Endodermal cell (in vitro differentiated cells): ENCODE data around the gene DYNLT2B. TPM values are rescaled to one million over a fixed set of nuclear protein-coding genes. Genes with fewer than 3 reads are reported as not detected.
"Not testable (repeated sequence)": the region's sequence is repeated elsewhere in the genome, so short reads cannot be mapped to it uniquely, and the experiment has no call there.

Source experiments
- DNase-seq: peaks from one replicate; pipeline ENCODE4 v3.0.0-alpha.2; 2017
- H3K27ac ChIP-seq: 2 replicates; pipeline ENCODE4 v1.5.1; 2013; ENCODE audit warnings: mild to moderate bottlenecking, low read depth, low read length, moderate library complexity
- H3K27me3 ChIP-seq: 2 replicates; pipeline ENCODE4 v1.6.1; 2013; ENCODE audit warnings: mild to moderate bottlenecking, low read length, moderate library complexity; ENCODE audit not compliant: insufficient read depth, control insufficient read depth, poor library complexity, severe bottlenecking
- H3K36me3 ChIP-seq: 2 replicates; pipeline ENCODE4 v1.7.0; 2013; ENCODE audit warnings: mild to moderate bottlenecking, low read length, moderate library complexity; ENCODE audit not compliant: control insufficient read depth, insufficient read depth
- H3K4me1 ChIP-seq: one replicate; pipeline ENCODE4 v1.7.0; 2013; ENCODE audit warnings: low read length; ENCODE audit not compliant: control insufficient read depth, insufficient read depth
- H3K4me3 ChIP-seq: 2 replicates; pipeline ENCODE4 v1.5.1; 2013; ENCODE audit warnings: mild to moderate bottlenecking, low read length, moderate library complexity
- H3K9ac ChIP-seq: 2 replicates; pipeline ENCODE4 v1.6.1; 2013; ENCODE audit warnings: mild to moderate bottlenecking, low read length, moderate library complexity; ENCODE audit not compliant: poor library complexity, severe bottlenecking; ENCODE audit errors: extremely low read depth
- H3K9me3 ChIP-seq: 2 replicates; pipeline ENCODE4 v1.6.1; 2013; ENCODE audit warnings: mild to moderate bottlenecking, low read length, moderate library complexity; ENCODE audit not compliant: control insufficient read depth
- H3K27ac Mint-ChIP-seq: 2 replicates; pipeline ENCODE4 v1.8.0; 2020; ENCODE audit warnings: mixed read lengths
- H3K27me3 Mint-ChIP-seq: 2 replicates; pipeline ENCODE4 v1.8.0; 2021; ENCODE audit warnings: mild to moderate bottlenecking, mixed read lengths; ENCODE audit not compliant: insufficient read depth
- H3K36me3 Mint-ChIP-seq: 2 replicates; pipeline ENCODE4 v1.8.0; 2020; ENCODE audit warnings: low read depth, mixed read lengths
- H3K4me1 Mint-ChIP-seq: 2 replicates; pipeline ENCODE4 v1.8.0; 2020; ENCODE audit warnings: mixed read lengths
- H3K4me3 Mint-ChIP-seq: 2 replicates; pipeline ENCODE4 v1.8.0; 2020; ENCODE audit warnings: mild to moderate bottlenecking, moderate library complexity, mixed read lengths
- H3K9me3 Mint-ChIP-seq: 2 replicates; pipeline ENCODE4 v1.8.0; 2020; ENCODE audit warnings: mild to moderate bottlenecking, mixed read lengths
- CTCF ChIP-seq: fragments of 200-600 bp; sonication (generic); conservative IDR thresholded peaks from 2 replicates; pipeline ENCODE4 v1.5.0; 2021; ENCODE audit warnings: antibody characterized with exemption, mild to moderate bottlenecking
- WGBS, 2 experiments: methylation state at CpG; one replicate each; pipeline versions ENCODE4 v1.1.5 to v1.1.7; 2013; ENCODE audit warnings: missing lambda C conversion rate in 2 of 2, mixed read lengths in 1 of 2; ENCODE audit not compliant: insufficient coverage in 1 of 2, insufficient read length in 1 of 2; 5-methylcytosine and 5-hydroxymethylcytosine counted together
- total RNA-seq, 2 donors: library from RNA; stranded (reverse); fragmentation: NEBNext Ultra II Directional in 1 of 2; extraction: Animal tissue kit (Norgen Biotek cat#: 25700) in 1 of 2; gene quantifications; 2 replicates in 1 of 2; 3 replicates in 1 of 2; pipeline ENCODE4 v1.2.1, GENCODE V29; 2021

DYNLT2B gene
- total RNA-seq, 2 donors from 2014 or later: 22.6 to 45.5 TPM

GRCh38 chr3:196348698-196349097 is 30.7 kb upstream of the DYNLT2B start:
- H3K9me3 ChIP-seq: no peaks in the 10 kb centered on the region
- Mint-ChIP-seq H3K4me1 (no peaks in the 10 kb centered on the region), H3K36me3 (peaks cover 46% of the 10 kb centered on the region), H3K27ac (no peak overlapping the region), H3K4me3 (no peak overlapping the region), H3K9me3 (no peaks in the 10 kb centered on the region), H3K27me3 (no peaks in the 10 kb centered on the region)
- H3K4me1 ChIP-seq: no peaks in the 10 kb centered on the region
- no peak for TF ChIP-seq CTCF
- H3K27ac ChIP-seq: no peak overlapping the region
- no peak for DNase-seq
- H3K9ac ChIP-seq: no peak overlapping the region
- H3K36me3 ChIP-seq: peaks cover 33% of the 10 kb centered on the region
- no peak overlapping the region for H3K4me3 ChIP-seq
- 93 to 100% methylated on average over 2 to 3 of the region's 3 CpGs for WGBS, 2 experiments
- no peaks in the 10 kb centered on the region for H3K27me3 ChIP-seq

- H3K27ac Mint-ChIP-seq: no peak overlapping the region
- Histone ChIP-seq H3K4me1 (no peaks in the 10 kb centered on the region), H3K9me3 (no peaks in the 10 kb centered on the region), H3K27ac (no peak overlapping the region), H3K9ac (no peak overlapping the region), H3K36me3 (peaks cover 15% of the 10 kb centered on the region), H3K4me3 (no peak overlapping the region), H3K27me3 (no peaks in the 10 kb centered on the region)
- no peak for TF ChIP-seq CTCF
- WGBS, 2 experiments: 92 to 100% methylated on average over 4 of the region's 4 CpGs
- DNase-seq: no peak
- no peaks in the 10 kb centered on the region for H3K27me3 Mint-ChIP-seq
- H3K9me3 Mint-ChIP-seq: no peaks in the 10 kb centered on the region
- H3K4me1 Mint-ChIP-seq: no peaks in the 10 kb centered on the region
- H3K36me3 Mint-ChIP-seq: peaks cover 33% of the 10 kb centered on the region
- no peak overlapping the region for H3K4me3 Mint-ChIP-seq
Observed at GRCh38 chr3:196344663-196345062, 26.6 kb upstream of the DYNLT2B start.

GRCh38 chr3:196343917-196344316 is 25.9 kb upstream of the DYNLT2B start:
- H3K27me3 ChIP-seq, H3K4me1 ChIP-seq, H3K27me3 Mint-ChIP-seq, H3K36me3 ChIP-seq, H3K9me3 Mint-ChIP-seq, H3K4me1 Mint-ChIP-seq, H3K9me3 ChIP-seq, H3K27ac Mint-ChIP-seq, H3K9ac ChIP-seq, H3K4me3 Mint-ChIP-seq, H3K4me3 ChIP-seq, H3K27ac ChIP-seq: not testable (repeated sequence)
- peaks cover 26% of the 10 kb centered on the region for H3K36me3 Mint-ChIP-seq
- 91 to 96% methylated on average over 7 to 13 of the region's 14 CpGs for WGBS, 2 experiments
- peak; percentile 29 for DNase-seq

- Histone ChIP-seq H3K36me3 (no peaks in the 10 kb centered on the region), H3K9me3 (no peaks in the 10 kb centered on the region), H3K9ac (no peak overlapping the region), H3K4me3 (no peak overlapping the region), H3K4me1 (no peaks in the 10 kb centered on the region), H3K27me3 (no peaks in the 10 kb centered on the region), H3K27ac (no peak overlapping the region)
- Mint-ChIP-seq H3K36me3 (peaks cover 7% of the 10 kb centered on the region), H3K27ac (no peak overlapping the region), H3K27me3 (no peaks in the 10 kb centered on the region), H3K4me1 (no peaks in the 10 kb centered on the region), H3K9me3 (no peaks in the 10 kb centered on the region), H3K4me3 (no peak overlapping the region)
- WGBS, 2 experiments: 85 to 91% methylated on average over 6 to 7 of the region's 7 CpGs
- TF ChIP-seq CTCF: no peak
- no peak for DNase-seq
Observed at GRCh38 chr3:196341137-196341536, 23.1 kb upstream of the DYNLT2B start.
